CD14-positive monocyte (primary cell): Measurements from ENCODE around the gene IFT122. TPM values are rescaled to one million over a fixed set of nuclear protein-coding genes. Genes with fewer than 3 reads are reported as not detected.

Experiments used
- DNase-seq, 3 donors: peaks; one replicate each; pipeline ENCODE4 v3.0.0-alpha.2; 2011 to 2022
- H2AFZ ChIP-seq: 2 replicates; pipeline ENCODE4 v1.6.0; 2012; ENCODE audit warnings: mild to moderate bottlenecking, low read depth, low read length, inconsistent platforms; ENCODE audit not compliant: insufficient read depth, poor library complexity, severe bottlenecking
- H3K27ac ChIP-seq, 2 donors: 1 replicate in 1 of 2; 2 replicates in 1 of 2; pipeline ENCODE4 v1.5.1; 2012 to 2013; ENCODE audit warnings: low read length in 2 of 2, control low read depth in 1 of 2, inconsistent platforms in 1 of 2, low read depth in 1 of 2, mild to moderate bottlenecking in 1 of 2
- H3K27me3 ChIP-seq, 2 donors: one replicate each; pipeline versions ENCODE4 v1.6.0 to v1.6.1; 2011 to 2013; ENCODE audit warnings: low read length in 2 of 2; ENCODE audit not compliant: control insufficient read depth in 2 of 2, insufficient read depth in 2 of 2
- H3K36me3 ChIP-seq, 2 donors: replicated peaks in 1 of 2; 1 replicate in 1 of 2; 2 replicates in 1 of 2; pipeline versions ENCODE4 v1.5.1 to v1.6.1; 2012 to 2013; ENCODE audit warnings: low read length in 2 of 2, control low read depth in 1 of 2, inconsistent platforms in 1 of 2, mild to moderate bottlenecking in 1 of 2; ENCODE audit not compliant: insufficient read depth in 2 of 2, control insufficient read depth in 1 of 2
- H3K4me1 ChIP-seq, 2 donors: 1 replicate in 1 of 2; 2 replicates in 1 of 2; pipeline versions ENCODE4 v1.5.1 to v1.6.1; 2012 to 2013; ENCODE audit warnings: low read length in 2 of 2, control low read depth in 1 of 2, inconsistent platforms in 1 of 2, mild to moderate bottlenecking in 1 of 2, moderate library complexity in 1 of 2; ENCODE audit not compliant: insufficient read depth in 2 of 2, control insufficient read depth in 1 of 2
- H3K4me2 ChIP-seq: replicated peaks from 2 replicates; pipeline ENCODE3; 2012; ENCODE audit warnings: low read length, moderate library complexity, mild to moderate bottlenecking; ENCODE audit not compliant: poor library complexity, severe bottlenecking; ENCODE audit errors: extremely low read depth
- H3K4me3 ChIP-seq, 3 experiments: fragments of 200-600 bp in 1 of 3; sonication (generic) in 1 of 3; replicated peaks in 1 of 3; 1 replicate in 2 of 3; 2 replicates in 1 of 3; pipeline ENCODE4 v1.5.1; 2011 to 2013; ENCODE audit warnings: low read length in 3 of 3, mild to moderate bottlenecking in 3 of 3, control low read depth in 2 of 3, low read depth in 2 of 3, inconsistent platforms in 1 of 3, moderate library complexity in 1 of 3
- H3K79me2 ChIP-seq: 2 replicates; pipeline ENCODE4 v1.6.0; 2012; ENCODE audit warnings: mild to moderate bottlenecking, control low read depth, inconsistent platforms, low read length, moderate library complexity; ENCODE audit not compliant: insufficient read depth
- H3K9ac ChIP-seq: 2 replicates; pipeline ENCODE4 v1.6.0; 2017; ENCODE audit warnings: low read length, mild to moderate bottlenecking; ENCODE audit not compliant: insufficient read depth, poor library complexity, severe bottlenecking
- H3K9me3 ChIP-seq, 2 donors: replicated peaks in 1 of 2; 1 replicate in 1 of 2; 2 replicates in 1 of 2; pipeline versions ENCODE4 v1.5.1 to v1.6.1; 2012 to 2013; ENCODE audit warnings: low read length in 2 of 2, control low read depth in 1 of 2; ENCODE audit not compliant: control insufficient read depth in 1 of 2, insufficient read depth in 1 of 2
- H4K20me1 ChIP-seq: 2 replicates; pipeline ENCODE4 v1.6.0; 2012; ENCODE audit warnings: mild to moderate bottlenecking, low read length, control low read depth, moderate library complexity; ENCODE audit not compliant: insufficient read depth
- H3K27ac Mint-ChIP-seq, 7 donors: one replicate each; pipeline ENCODE4 v1.8.0; 2020; ENCODE audit warnings: mild to moderate bottlenecking in 7 of 7, mixed read lengths in 7 of 7, moderate library complexity in 6 of 7, inconsistent platforms in 2 of 7
- H3K27me3 Mint-ChIP-seq, 3 donors: one replicate each; pipeline ENCODE4 v1.8.0; 2021 to 2022; ENCODE audit warnings: low read depth in 3 of 3, mild to moderate bottlenecking in 3 of 3, mixed read lengths in 3 of 3, moderate library complexity in 3 of 3, inconsistent platforms in 1 of 3
- H3K36me3 Mint-ChIP-seq, 2 donors: one replicate each; pipeline ENCODE4 v1.8.0; 2020; ENCODE audit warnings: mixed read lengths in 2 of 2, inconsistent platforms in 1 of 2, mild to moderate bottlenecking in 1 of 2
- H3K4me1 Mint-ChIP-seq: one replicate; pipeline ENCODE4 v1.8.0; 2020; ENCODE audit warnings: mild to moderate bottlenecking, mixed read lengths
- H3K4me3 Mint-ChIP-seq, 2 donors: one replicate each; pipeline ENCODE4 v1.8.0; 2020; ENCODE audit warnings: mild to moderate bottlenecking in 2 of 2, mixed read lengths in 2 of 2, moderate library complexity in 1 of 2
- H3K9me3 Mint-ChIP-seq, 7 donors: one replicate each; pipeline ENCODE4 v1.8.0; 2020 to 2022; ENCODE audit warnings: mixed read lengths in 7 of 7, mild to moderate bottlenecking in 6 of 7, moderate library complexity in 6 of 7, inconsistent platforms in 2 of 7
- WGBS: methylation state at CpG from one replicate; pipeline ENCODE4 v1.1.5; 2013; ENCODE audit warnings: missing lambda C conversion rate; ENCODE audit not compliant: insufficient coverage; 5-methylcytosine and 5-hydroxymethylcytosine counted together
- intact Hi-C, 2 donors: fragments of 100-400 bp; cut with micrococcal nuclease; formaldehyde crosslinking; loops; one replicate each; pipeline versions ENCODE4 v1.15.0 to v1.15.1; 2023
- polyA plus RNA-seq, 3 donors: library from polyadenylated mRNA; depleted of rRNA in 1 of 3; unstranded in 2 of 3; stranded (reverse) in 1 of 3; fragments of 300-500 nt in 2 of 3; fragments of >200 nt in 1 of 3; fragmentation: Illumina TruSeq in 2 of 3; gene quantifications; 1 replicate in 2 of 3; 2 replicates in 1 of 3; pipeline ENCODE4 v1.2.3, GENCODE V29; 2012 to 2021
- TF ChIP-seq, protein P1 (sequence below): fragments of 200-600 bp; IDR thresholded peaks from one replicate; pipeline ENCODE4 v1.8.0; 2022; ENCODE audit warnings: antibody characterized with exemption, mild to moderate bottlenecking

The IFT122 gene
- polyA plus RNA-seq, 3 donors, result 3.3 to 12.2 (median 3.6) TPM

GRCh38 chr3:129442486-129442885 is 2.5 kb downstream of the IFT122 start:
- H3K27ac ChIP-seq, result no peak overlapping the region
- no peak overlapping the region for H3K4me3 ChIP-seq
- H3K27me3 Mint-ChIP-seq, result peaks cover 0 to 4% (median 0%) of the 10 kb centered on the region in 3 donors
- H3K36me3 Mint-ChIP-seq, result peaks cover 7 to 14% of the 10 kb centered on the region in 2 donors
- no peaks in the 10 kb centered on the region for H3K9me3 ChIP-seq
- DNase-seq, result no peak
- no peak overlapping the region for H3K4me3 Mint-ChIP-seq
- H2AFZ ChIP-seq, result no peak overlapping the region
- H3K4me1 ChIP-seq, result peaks cover 51 to 62% of the 10 kb centered on the region in 2 donors
- H3K4me1 Mint-ChIP-seq, result peaks cover 64% of the 10 kb centered on the region
- no peaks in the 10 kb centered on the region for H3K27me3 ChIP-seq
- TF ChIP-seq, protein P1, sequence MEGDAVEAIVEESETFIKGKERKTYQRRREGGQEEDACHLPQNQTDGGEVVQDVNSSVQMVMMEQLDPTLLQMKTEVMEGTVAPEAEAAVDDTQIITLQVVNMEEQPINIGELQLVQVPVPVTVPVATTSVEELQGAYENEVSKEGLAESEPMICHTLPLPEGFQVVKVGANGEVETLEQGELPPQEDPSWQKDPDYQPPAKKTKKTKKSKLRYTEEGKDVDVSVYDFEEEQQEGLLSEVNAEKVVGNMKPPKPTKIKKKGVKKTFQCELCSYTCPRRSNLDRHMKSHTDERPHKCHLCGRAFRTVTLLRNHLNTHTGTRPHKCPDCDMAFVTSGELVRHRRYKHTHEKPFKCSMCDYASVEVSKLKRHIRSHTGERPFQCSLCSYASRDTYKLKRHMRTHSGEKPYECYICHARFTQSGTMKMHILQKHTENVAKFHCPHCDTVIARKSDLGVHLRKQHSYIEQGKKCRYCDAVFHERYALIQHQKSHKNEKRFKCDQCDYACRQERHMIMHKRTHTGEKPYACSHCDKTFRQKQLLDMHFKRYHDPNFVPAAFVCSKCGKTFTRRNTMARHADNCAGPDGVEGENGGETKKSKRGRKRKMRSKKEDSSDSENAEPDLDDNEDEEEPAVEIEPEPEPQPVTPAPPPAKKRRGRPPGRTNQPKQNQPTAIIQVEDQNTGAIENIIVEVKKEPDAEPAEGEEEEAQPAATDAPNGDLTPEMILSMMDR, result no peak
- H3K79me2 ChIP-seq, result peaks cover 67% of the 10 kb centered on the region
- WGBS, result 86% methylated on average over 1 of the region's 2 CpGs
- H3K27ac Mint-ChIP-seq, result peak overlapping the region in 1 of 7 donors; percentile 53
- H3K9me3 Mint-ChIP-seq, result no peaks in the 10 kb centered on the region
- H3K9ac ChIP-seq, result no peak overlapping the region
- intact Hi-C loops, result no loop called here
- H4K20me1 ChIP-seq, result peaks cover 15% of the 10 kb centered on the region
- H3K36me3 ChIP-seq, result peaks cover 7 to 8% of the 10 kb centered on the region in 2 donors
- no peak overlapping the region for H3K4me2 ChIP-seq

- TF ChIP-seq, protein P1, result no peak
Measured at GRCh38 chr3:129442947-129443346, 2.9 kb downstream of the IFT122 start.

More at GRCh38 chr3:129442947-129443346, 2.9 kb downstream of the IFT122 start:
- peak overlapping the region in 1 of 2 donors; percentile 77 for H3K27ac ChIP-seq
- Mint-ChIP-seq H3K9me3 (no peaks in the 10 kb centered on the region), H3K27me3 (peaks cover 0 to 4% (median 0%) of the 10 kb centered on the region in 3 donors), H3K4me1 (peaks cover 59% of the 10 kb centered on the region), H3K27ac (peak overlapping the region in 3 of 7 donors; percentile 12 to 80 (median 26)), H3K4me3 (no peak overlapping the region), H3K36me3 (peaks cover 3 to 10% of the 10 kb centered on the region in 2 donors)
- no peak overlapping the region for H3K4me2 ChIP-seq
- peaks cover 2 to 3% of the 10 kb centered on the region in 2 donors for H3K36me3 ChIP-seq
- intact Hi-C loops, result no loop called here
- H2AFZ ChIP-seq, result no peak overlapping the region
- no peaks in the 10 kb centered on the region for H3K27me3 ChIP-seq
- H4K20me1 ChIP-seq, result peaks cover 10% of the 10 kb centered on the region
- peaks cover 46 to 57% of the 10 kb centered on the region in 2 donors for H3K4me1 ChIP-seq
- no peak overlapping the region for H3K9ac ChIP-seq
- H3K79me2 ChIP-seq, result peaks cover 66% of the 10 kb centered on the region
- no peaks in the 10 kb centered on the region for H3K9me3 ChIP-seq
- H3K4me3 ChIP-seq, result no peak overlapping the region
- no peak for DNase-seq
